ENCODE measurements around the gene SAMD11.

The SAMD11 gene

DNA sequence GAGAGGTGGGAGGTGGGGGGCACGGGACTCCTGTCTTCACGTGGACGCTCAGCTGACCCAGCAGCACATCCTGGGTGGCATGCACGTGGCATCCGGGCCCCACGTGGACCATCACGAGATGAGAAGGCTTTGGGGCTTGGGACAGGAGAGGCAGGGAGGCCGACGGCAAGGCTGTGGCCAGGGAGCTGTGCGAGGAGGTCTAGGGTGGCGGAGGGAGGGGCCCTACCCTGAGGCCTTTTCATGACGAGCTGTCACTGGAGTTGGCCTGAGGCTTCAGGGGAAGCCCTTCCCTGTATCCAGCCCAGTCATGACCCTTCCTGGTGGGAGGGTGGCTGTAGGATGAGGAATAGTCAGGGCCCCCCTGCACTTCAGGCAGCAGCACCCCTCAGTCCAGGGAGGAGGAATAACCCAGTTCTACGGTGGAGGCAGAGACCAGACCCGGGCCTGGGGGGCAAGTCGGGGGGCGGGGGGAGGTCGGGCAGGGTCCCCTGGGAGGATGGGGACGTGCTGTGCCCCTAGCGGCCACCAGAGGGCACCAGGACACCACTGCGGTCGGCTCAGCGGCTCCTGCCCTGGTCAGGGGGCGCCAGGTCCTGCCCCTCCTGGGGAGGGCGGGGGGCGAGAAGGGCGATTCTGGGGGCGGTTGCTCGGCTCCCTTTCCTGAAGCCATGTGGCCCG, 60.2 kb downstream of the SAMD11 start:
- TF ChIP-seq RAD21 (IDR thresholded peaks at IDR 0.05; ENCODE audit: low read depth), result peak; percentile 84
- TF ChIP-seq, protein P1, sequence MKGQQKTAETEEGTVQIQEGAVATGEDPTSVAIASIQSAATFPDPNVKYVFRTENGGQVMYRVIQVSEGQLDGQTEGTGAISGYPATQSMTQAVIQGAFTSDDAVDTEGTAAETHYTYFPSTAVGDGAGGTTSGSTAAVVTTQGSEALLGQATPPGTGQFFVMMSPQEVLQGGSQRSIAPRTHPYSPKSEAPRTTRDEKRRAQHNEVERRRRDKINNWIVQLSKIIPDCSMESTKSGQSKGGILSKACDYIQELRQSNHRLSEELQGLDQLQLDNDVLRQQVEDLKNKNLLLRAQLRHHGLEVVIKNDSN (IDR thresholded peaks at IDR 0.05), result no peak
- TF ChIP-seq MAX (IDR thresholded peaks at IDR 0.05), result no peak
- no peak for TF ChIP-seq EGR1 (IDR thresholded peaks at IDR 0.05)
- peak; percentile 77 for TF ChIP-seq ZBTB7A (IDR thresholded peaks at IDR 0.05; ENCODE audit: low read depth)

GRCh38 chr1:984476-984814, 60.7 kb downstream of the SAMD11 start:
- TF ChIP-seq TAF1 (IDR thresholded peaks at IDR 0.05; ENCODE audit: low read depth), result no peak
- TF ChIP-seq RAD21 (IDR thresholded peaks at IDR 0.05; ENCODE audit: low read depth), result no peak
- TF ChIP-seq FOXM1 (IDR thresholded peaks at IDR 0.05; ENCODE audit: borderline replicate concordance, low read depth), result no peak
- no peak for TF ChIP-seq TCF12 (IDR thresholded peaks at IDR 0.05; ENCODE audit: low read depth)
- TF ChIP-seq TEAD4 (IDR thresholded peaks at IDR 0.05), result no peak
- TF ChIP-seq NFIC (IDR thresholded peaks at IDR 0.05), result no peak
- TF ChIP-seq EP300 (IDR thresholded peaks at IDR 0.05; ENCODE audit: borderline replicate concordance), result no peak
- TF ChIP-seq YY1 (IDR thresholded peaks at IDR 0.05; ENCODE audit: low read depth), result no peak
- TF ChIP-seq, protein P1 (IDR thresholded peaks at IDR 0.05), result no peak
- no peak for TF ChIP-seq EGR1 (IDR thresholded peaks at IDR 0.05)
- no peak for TF ChIP-seq ZBTB7A (IDR thresholded peaks at IDR 0.05; ENCODE audit: low read depth)
- TF ChIP-seq MAX (IDR thresholded peaks at IDR 0.05), result no peak
- TF ChIP-seq, protein P2, sequence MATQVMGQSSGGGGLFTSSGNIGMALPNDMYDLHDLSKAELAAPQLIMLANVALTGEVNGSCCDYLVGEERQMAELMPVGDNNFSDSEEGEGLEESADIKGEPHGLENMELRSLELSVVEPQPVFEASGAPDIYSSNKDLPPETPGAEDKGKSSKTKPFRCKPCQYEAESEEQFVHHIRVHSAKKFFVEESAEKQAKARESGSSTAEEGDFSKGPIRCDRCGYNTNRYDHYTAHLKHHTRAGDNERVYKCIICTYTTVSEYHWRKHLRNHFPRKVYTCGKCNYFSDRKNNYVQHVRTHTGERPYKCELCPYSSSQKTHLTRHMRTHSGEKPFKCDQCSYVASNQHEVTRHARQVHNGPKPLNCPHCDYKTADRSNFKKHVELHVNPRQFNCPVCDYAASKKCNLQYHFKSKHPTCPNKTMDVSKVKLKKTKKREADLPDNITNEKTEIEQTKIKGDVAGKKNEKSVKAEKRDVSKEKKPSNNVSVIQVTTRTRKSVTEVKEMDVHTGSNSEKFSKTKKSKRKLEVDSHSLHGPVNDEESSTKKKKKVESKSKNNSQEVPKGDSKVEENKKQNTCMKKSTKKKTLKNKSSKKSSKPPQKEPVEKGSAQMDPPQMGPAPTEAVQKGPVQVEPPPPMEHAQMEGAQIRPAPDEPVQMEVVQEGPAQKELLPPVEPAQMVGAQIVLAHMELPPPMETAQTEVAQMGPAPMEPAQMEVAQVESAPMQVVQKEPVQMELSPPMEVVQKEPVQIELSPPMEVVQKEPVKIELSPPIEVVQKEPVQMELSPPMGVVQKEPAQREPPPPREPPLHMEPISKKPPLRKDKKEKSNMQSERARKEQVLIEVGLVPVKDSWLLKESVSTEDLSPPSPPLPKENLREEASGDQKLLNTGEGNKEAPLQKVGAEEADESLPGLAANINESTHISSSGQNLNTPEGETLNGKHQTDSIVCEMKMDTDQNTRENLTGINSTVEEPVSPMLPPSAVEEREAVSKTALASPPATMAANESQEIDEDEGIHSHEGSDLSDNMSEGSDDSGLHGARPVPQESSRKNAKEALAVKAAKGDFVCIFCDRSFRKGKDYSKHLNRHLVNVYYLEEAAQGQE (IDR thresholded peaks at IDR 0.05; ENCODE audit: low read depth), result no peak
- no peak for TF ChIP-seq CEBPB (IDR thresholded peaks at IDR 0.05)
- no peak for TF ChIP-seq CREB1 (IDR thresholded peaks at IDR 0.05; ENCODE audit: low read depth)

- TF ChIP-seq, protein P2 (IDR thresholded peaks at IDR 0.05; ENCODE audit: low read depth), result no peak
- TF ChIP-seq CREB1 (IDR thresholded peaks at IDR 0.05; ENCODE audit: low read depth) (no peak), RAD21 (IDR thresholded peaks at IDR 0.05; ENCODE audit: low read depth) (no peak), FOXM1 (IDR thresholded peaks at IDR 0.05; ENCODE audit: borderline replicate concordance, low read depth) (no peak), TEAD4 (IDR thresholded peaks at IDR 0.05) (no peak)
Measured at GRCh38 chr1:985126-985525, 61.4 kb downstream of the SAMD11 start.

GRCh38 chr1:991895-992294, 68.2 kb downstream of the SAMD11 start:
- TF ChIP-seq ZBTB7A (IDR thresholded peaks at IDR 0.05; ENCODE audit: low read depth) (no peak), TCF12 (IDR thresholded peaks at IDR 0.05; ENCODE audit: low read depth) (no peak), MAX (IDR thresholded peaks at IDR 0.05) (no peak), EP300 (IDR thresholded peaks at IDR 0.05; ENCODE audit: borderline replicate concordance) (no peak), RAD21 (IDR thresholded peaks at IDR 0.05; ENCODE audit: low read depth) (no peak), YY1 (IDR thresholded peaks at IDR 0.05; ENCODE audit: low read depth) (no peak), FOXM1 (IDR thresholded peaks at IDR 0.05; ENCODE audit: borderline replicate concordance, low read depth) (no peak), NFIC (IDR thresholded peaks at IDR 0.05) (no peak), TEAD4 (IDR thresholded peaks at IDR 0.05) (no peak), TAF1 (IDR thresholded peaks at IDR 0.05; ENCODE audit: low read depth) (no peak)
- TF ChIP-seq, protein P1 (IDR thresholded peaks at IDR 0.05), result no peak

DNA sequence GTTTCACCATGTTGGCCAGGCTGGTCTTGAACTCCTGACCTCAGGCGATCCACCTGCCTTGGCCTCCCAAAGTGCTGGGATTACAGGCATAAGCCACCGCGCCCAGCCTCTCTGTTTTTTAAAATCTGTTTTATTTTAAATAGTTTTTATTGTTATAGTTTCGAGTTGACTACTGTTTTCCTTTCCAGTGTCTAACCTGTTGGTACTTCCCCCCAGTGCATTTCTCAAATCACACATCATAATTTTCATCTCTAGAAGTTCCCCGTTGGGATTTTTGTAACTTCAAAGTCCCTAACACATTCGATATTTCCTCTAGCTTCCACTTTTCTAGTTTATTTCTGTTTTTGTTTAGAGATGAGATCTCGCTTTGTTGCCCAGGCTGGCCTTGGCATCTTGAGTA, 68.6 kb downstream of the SAMD11 start:
- no peak for TF ChIP-seq RAD21 (IDR thresholded peaks at IDR 0.05; ENCODE audit: low read depth)
- TF ChIP-seq CEBPB (IDR thresholded peaks at IDR 0.05), result no peak
- no peak for TF ChIP-seq ZBTB7A (IDR thresholded peaks at IDR 0.05; ENCODE audit: low read depth)
- TF ChIP-seq EP300 (IDR thresholded peaks at IDR 0.05; ENCODE audit: borderline replicate concordance), result no peak
- TF ChIP-seq, protein P1 (IDR thresholded peaks at IDR 0.05), result no peak
- no peak for TF ChIP-seq TCF12 (IDR thresholded peaks at IDR 0.05; ENCODE audit: low read depth)
- TF ChIP-seq, protein P2 (IDR thresholded peaks at IDR 0.05; ENCODE audit: low read depth), result no peak
- TF ChIP-seq TEAD4 (IDR thresholded peaks at IDR 0.05), result no peak
- TF ChIP-seq CREB1 (IDR thresholded peaks at IDR 0.05; ENCODE audit: low read depth), result no peak
- no peak for TF ChIP-seq YY1 (IDR thresholded peaks at IDR 0.05; ENCODE audit: low read depth)
- no peak for TF ChIP-seq TAF1 (IDR thresholded peaks at IDR 0.05; ENCODE audit: low read depth)
- no peak for TF ChIP-seq MAX (IDR thresholded peaks at IDR 0.05)
- no peak for TF ChIP-seq NFIC (IDR thresholded peaks at IDR 0.05)
- TF ChIP-seq EGR1 (IDR thresholded peaks at IDR 0.05), result no peak
- TF ChIP-seq FOXM1 (IDR thresholded peaks at IDR 0.05; ENCODE audit: borderline replicate concordance, low read depth), result no peak
